Measurements from ENCODE around the gene SLC22A25. TPM values are rescaled to one million over a fixed set of nuclear protein-coding genes. Genes with fewer than 3 reads are reported as not detected.
"Not testable (repeated sequence)": the region's sequence is repeated elsewhere in the genome, so short reads cannot be mapped to it uniquely, and the experiment has no call there.

SLC22A25 gene
- total RNA-seq, 3 donors from 2014 or later = not detected

- no peak overlapping the region for H3K4me3 ChIP-seq
- intact Hi-C loops (cut with DNase I, micrococcal nuclease) = no loop called here
- no peaks in the 10 kb centered on the region for H3K9me3 ChIP-seq
- ATAC-seq (no peak), DNase-seq (no peak)
- no peaks in the 10 kb centered on the region for H3K4me1 ChIP-seq (ENCODE audit: low read depth)
- TF ChIP-seq CTCF (IDR thresholded peaks at IDR 0.05) = no peak
- H3K36me3 ChIP-seq (ENCODE audit: low read depth) = no peaks in the 10 kb centered on the region
Measured at GRCh38 chr11:63250162-63251050, 7.0 kb upstream of the SLC22A25 start.

GRCh38 chr11:63248966-63249365 is 5.6 kb upstream of the SLC22A25 start:
- H3K4me3 ChIP-seq = no peak overlapping the region
- DNase-seq (no peak), ATAC-seq (no peak)
- no peaks in the 10 kb centered on the region for H3K36me3 ChIP-seq (ENCODE audit: low read depth)
- no peak for TF ChIP-seq CTCF (IDR thresholded peaks at IDR 0.05)
- intact Hi-C loops (cut with DNase I, micrococcal nuclease) = no loop called here
- no peaks in the 10 kb centered on the region for H3K4me1 ChIP-seq (ENCODE audit: low read depth)
- no peaks in the 10 kb centered on the region for H3K9me3 ChIP-seq

GRCh38 chr11:63247237-63248002 is 4.0 kb upstream of the SLC22A25 start:
- H3K4me1 ChIP-seq (ENCODE audit: low read depth); ATAC-seq; H3K4me3 ChIP-seq; intact Hi-C loops (cut with DNase I, micrococcal nuclease); DNase-seq; H3K36me3 ChIP-seq (ENCODE audit: low read depth); H3K9me3 ChIP-seq: not testable (repeated sequence)

- no peak overlapping the region for H3K4me3 ChIP-seq
- no peak for DNase-seq
- intact Hi-C loops (cut with DNase I, micrococcal nuclease) = no loop called here
Measured at GRCh38 chr11:63246045-63246444, 2.6 kb upstream of the SLC22A25 start.

GRCh38 chr11:63244862-63245261 is 1.5 kb upstream of the SLC22A25 start:
- Histone ChIP-seq H3K4me3 (no peak overlapping the region), H3K36me3 (ENCODE audit: low read depth) (no peaks in the 10 kb centered on the region), H3K4me1 (ENCODE audit: low read depth) (no peaks in the 10 kb centered on the region), H3K9me3 (no peaks in the 10 kb centered on the region)
- intact Hi-C loops (cut with DNase I, micrococcal nuclease) = no loop called here
- ATAC-seq (no peak), DNase-seq (no peak)
- no peak for TF ChIP-seq CTCF (IDR thresholded peaks at IDR 0.05)

More at GRCh38 chr11:63246045-63246444, 2.6 kb upstream of the SLC22A25 start:
- Histone ChIP-seq H3K36me3 (ENCODE audit: low read depth) (no peaks in the 10 kb centered on the region), H3K9me3 (no peaks in the 10 kb centered on the region), H3K4me1 (ENCODE audit: low read depth) (no peaks in the 10 kb centered on the region)
- no peak for ATAC-seq
- no peak for TF ChIP-seq CTCF (IDR thresholded peaks at IDR 0.05)
